GM23338 (cell line): ENCODE results near the gene RMI2. TPM values are rescaled to one million over a fixed set of nuclear protein-coding genes. Genes with fewer than 3 reads are reported as not detected.

Source experiments
- ATAC-seq: fragments of 200-7000 bp; cut with Tn5 transposase; 3 replicates; pipeline ENCODE4 v1.9.1; 2020
- DNase-seq: peaks from one replicate; pipeline ENCODE4 v3.0.0-alpha.2; 2015; ENCODE audit warnings: low spot score
- H2AFZ ChIP-seq: fragments of 200-600 bp; sonication (generic); 2 replicates; pipeline ENCODE4 v1.8.0; 2016; ENCODE audit warnings: antibody characterized with exemption, mild to moderate bottlenecking, moderate library complexity
- H3F3A ChIP-seq: fragments of 200-600 bp; sonication (generic); replicated peaks from 2 replicates; pipeline ENCODE4 v1.8.0; 2017; ENCODE audit warnings: antibody characterized with exemption, mixed run types, low read depth
- H3K27ac ChIP-seq: fragments of 200-600 bp; sonication (generic); 2 replicates; pipeline ENCODE4 v1.6.1; 2016; ENCODE audit warnings: low read depth
- H3K27me3 ChIP-seq: fragments of 200-600 bp; sonication (generic); 2 replicates; pipeline ENCODE4 v1.8.0; 2016; ENCODE audit warnings: mild to moderate bottlenecking, mixed run types, moderate library complexity; ENCODE audit not compliant: insufficient read depth
- H3K36me3 ChIP-seq: fragments of 200-600 bp; sonication (generic); 2 replicates; pipeline ENCODE4 v1.8.0; 2016; ENCODE audit warnings: mild to moderate bottlenecking; ENCODE audit not compliant: insufficient read depth
- H3K4me1 ChIP-seq: fragments of 200-600 bp; sonication (generic); 2 replicates; pipeline ENCODE4 v1.8.0; 2016; ENCODE audit warnings: mild to moderate bottlenecking, moderate library complexity; ENCODE audit not compliant: insufficient read depth
- H3K4me2 ChIP-seq: fragments of 200-600 bp; sonication (generic); 2 replicates; pipeline ENCODE4 v1.7.1; 2017; ENCODE audit warnings: mixed run types
- H3K4me3 ChIP-seq: fragments of 200-600 bp; sonication (generic); 2 replicates; pipeline ENCODE4 v1.6.1; 2016; ENCODE audit warnings: mixed run types
- H3K79me2 ChIP-seq: fragments of 200-600 bp; sonication (generic); replicated peaks from 2 replicates; pipeline ENCODE4 v1.8.0; 2017; ENCODE audit warnings: mild to moderate bottlenecking; ENCODE audit not compliant: insufficient read depth
- H3K9me2 ChIP-seq: fragments of 200-600 bp; sonication (generic); 2 replicates; pipeline ENCODE4 v1.8.0; 2017; ENCODE audit not compliant: insufficient read depth
- H4K20me1 ChIP-seq: fragments of 200-600 bp; sonication (generic); replicated peaks from 2 replicates; pipeline ENCODE4 v1.8.0; 2017; ENCODE audit warnings: mild to moderate bottlenecking; ENCODE audit not compliant: insufficient read depth
- H3K27ac Mint-ChIP-seq: 2 replicates; pipeline ENCODE4 v1.8.0; 2020; ENCODE audit warnings: inconsistent platforms, mild to moderate bottlenecking, moderate library complexity, mixed read lengths
- H3K27me3 Mint-ChIP-seq: 3 replicates; pipeline ENCODE4 v1.8.0; 2022; ENCODE audit warnings: low read depth, mild to moderate bottlenecking, moderate library complexity, mixed read lengths, inconsistent platforms; ENCODE audit not compliant: insufficient read depth, poor library complexity
- H3K36me3 Mint-ChIP-seq: 3 replicates; pipeline ENCODE4 v1.8.0; 2021; ENCODE audit warnings: low read depth, mild to moderate bottlenecking, inconsistent platforms, moderate library complexity, mixed read lengths
- H3K4me1 Mint-ChIP-seq: 3 replicates; pipeline ENCODE4 v1.8.0; 2020; ENCODE audit warnings: mild to moderate bottlenecking, inconsistent platforms, mixed read lengths
- H3K4me3 Mint-ChIP-seq: 3 replicates; pipeline ENCODE4 v1.8.0; 2021; ENCODE audit warnings: moderate library complexity, mild to moderate bottlenecking, inconsistent platforms, mixed read lengths
- H3K9me3 Mint-ChIP-seq: 3 replicates; pipeline ENCODE4 v1.8.0; 2020; ENCODE audit warnings: moderate library complexity, mild to moderate bottlenecking, inconsistent platforms, mixed read lengths
- CREB1 ChIP-seq: fragments of 250-450 bp; sonication (Bioruptor Pico); IDR thresholded peaks from 2 replicates; pipeline ENCODE4 v1.5.0; 2020; ENCODE audit warnings: low read depth, mild to moderate bottlenecking, moderate library complexity
- EZH2 ChIP-seq: fragments of 200-600 bp; sonication (generic); IDR thresholded peaks from one replicate; pipeline ENCODE4 v1.8.0; 2017; ENCODE audit warnings: antibody characterized with exemption, mild to moderate bottlenecking, low read depth; ENCODE audit not compliant: unreplicated experiment
- EZH2phosphoT487 ChIP-seq: fragments of 200-600 bp; sonication (generic); IDR thresholded peaks from one replicate; pipeline ENCODE4 v1.8.1; 2018; ENCODE audit warnings: antibody characterized with exemption; ENCODE audit not compliant: unreplicated experiment
- JUNB ChIP-seq: IDR thresholded peaks from one replicate; pipeline ENCODE4 v1.6.1; 2016; ENCODE audit warnings: antibody characterized with exemption; ENCODE audit not compliant: unreplicated experiment
- NANOG ChIP-seq: IDR thresholded peaks from 2 replicates; pipeline ENCODE4 v1.6.1; 2016; ENCODE audit warnings: antibody characterized with exemption, borderline replicate concordance
- POLR2AphosphoS5 ChIP-seq: IDR thresholded peaks from 2 replicates; pipeline ENCODE4 v1.6.1; 2016; ENCODE audit warnings: antibody characterized with exemption, low read depth
- REST ChIP-seq: IDR thresholded peaks from one replicate; pipeline ENCODE4 v1.6.1; 2018; ENCODE audit warnings: antibody characterized with exemption; ENCODE audit not compliant: unreplicated experiment
- STAT1 ChIP-seq: IDR thresholded peaks from one replicate; pipeline ENCODE4 v1.6.1; 2016; ENCODE audit warnings: antibody characterized with exemption; ENCODE audit not compliant: unreplicated experiment
- ZNF114 ChIP-seq: fragments of 250-450 bp; sonication (Bioruptor Pico); IDR thresholded peaks from 2 replicates; pipeline ENCODE4 v1.5.0; 2020; ENCODE audit warnings: mild to moderate bottlenecking, moderate library complexity
- ZNF331 ChIP-seq: fragments of 250-450 bp; sonication (Bioruptor Pico); IDR thresholded peaks from 2 replicates; pipeline ENCODE4 v1.5.0; 2020; ENCODE audit warnings: low read depth, mild to moderate bottlenecking, moderate library complexity
- polyA plus RNA-seq: library from polyadenylated mRNA; unstranded; fragments of >200 nt; fragmentation: Nextera tagmentation; extraction: Ambion mirVana; gene quantifications from 2 replicates; pipeline ENCODE4 v1.2.1, GENCODE V29; 2016
- total RNA-seq: library from RNA; depleted of rRNA; stranded (reverse); fragments of >200 nt; shearing (Covaris generic); gene quantifications from 2 replicates; pipeline ENCODE4 v1.2.3, GENCODE V29; 2014
- TF ChIP-seq, protein P1 (sequence below): IDR thresholded peaks from 2 replicates; pipeline ENCODE4 v1.6.1; 2016; ENCODE audit warnings: antibody characterized with exemption
- TF ChIP-seq, protein P2 (sequence below): fragments of 250-450 bp; sonication (Bioruptor Pico); IDR thresholded peaks from 2 replicates; pipeline ENCODE4 v1.5.0; 2020; ENCODE audit warnings: mild to moderate bottlenecking, moderate library complexity
- TF ChIP-seq, protein P3 (sequence below), 2 experiments: fragments of 200-600 bp in 1 of 2; sonication (generic) in 1 of 2; conservative IDR thresholded peaks; 2 replicates each; pipeline versions ENCODE4 v1.5.1 to v1.6.1; 2016 to 2017; ENCODE audit warnings: antibody characterized with exemption in 2 of 2, low read depth in 2 of 2, mild to moderate bottlenecking in 2 of 2, moderate library complexity in 1 of 2

Gene RMI2
- total and polyA plus RNA-seq, 2 experiments from 2014 or later = 98.2 to 108 TPM

- H3K4me3 Mint-ChIP-seq = no peak overlapping the region
- H3K79me2 ChIP-seq = peaks cover 8% of the 10 kb centered on the region; the same call in 1 of the 2 replicates
- peak overlapping the region; percentile 100 for H3K27ac ChIP-seq
- H3K27me3 ChIP-seq = no peaks in the 10 kb centered on the region
- H2AFZ ChIP-seq = no peak overlapping the region
- peaks cover 60% of the 10 kb centered on the region for H3K4me1 ChIP-seq
- H3K9me3 Mint-ChIP-seq = no peaks in the 10 kb centered on the region
- no peaks in the 10 kb centered on the region for H3K36me3 ChIP-seq
- peak overlapping the region; percentile 97; the same call in 1 of the 2 replicates for H3K27ac Mint-ChIP-seq
- DNase-seq (peak; percentile 100), ATAC-seq (peak; percentile 88)
- peaks cover 20% of the 10 kb centered on the region for H3K27me3 Mint-ChIP-seq
- H3K4me3 ChIP-seq = no peak overlapping the region
- H3K4me2 ChIP-seq = peak overlapping the region; percentile 42; the same call in 1 of the 2 replicates
- H3K4me1 Mint-ChIP-seq = peaks cover 48% of the 10 kb centered on the region
- H4K20me1 ChIP-seq = no peaks in the 10 kb centered on the region
- TF ChIP-seq EZH2phosphoT487 (no peak), ZNF114 (CRISPR knock-in tag) (0 out of 2 replicates have a peak, but pooled peaks have one; percentile 27), STAT1 (no peak), POLR2AphosphoS5 (peak; percentile 72), REST (peak; percentile 9), EZH2 (no peak), ZNF331 (CRISPR knock-in tag) (no peak), NANOG (peak; percentile 75; the same call in 1 of the 2 replicates), JUNB (no peak), CREB1 (peak; percentile 49; the same call in 1 of the 2 replicates)
- TF ChIP-seq, protein P1, sequence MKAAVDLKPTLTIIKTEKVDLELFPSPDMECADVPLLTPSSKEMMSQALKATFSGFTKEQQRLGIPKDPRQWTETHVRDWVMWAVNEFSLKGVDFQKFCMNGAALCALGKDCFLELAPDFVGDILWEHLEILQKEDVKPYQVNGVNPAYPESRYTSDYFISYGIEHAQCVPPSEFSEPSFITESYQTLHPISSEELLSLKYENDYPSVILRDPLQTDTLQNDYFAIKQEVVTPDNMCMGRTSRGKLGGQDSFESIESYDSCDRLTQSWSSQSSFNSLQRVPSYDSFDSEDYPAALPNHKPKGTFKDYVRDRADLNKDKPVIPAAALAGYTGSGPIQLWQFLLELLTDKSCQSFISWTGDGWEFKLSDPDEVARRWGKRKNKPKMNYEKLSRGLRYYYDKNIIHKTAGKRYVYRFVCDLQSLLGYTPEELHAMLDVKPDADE = peak; percentile 68
- TF ChIP-seq, protein P2, sequence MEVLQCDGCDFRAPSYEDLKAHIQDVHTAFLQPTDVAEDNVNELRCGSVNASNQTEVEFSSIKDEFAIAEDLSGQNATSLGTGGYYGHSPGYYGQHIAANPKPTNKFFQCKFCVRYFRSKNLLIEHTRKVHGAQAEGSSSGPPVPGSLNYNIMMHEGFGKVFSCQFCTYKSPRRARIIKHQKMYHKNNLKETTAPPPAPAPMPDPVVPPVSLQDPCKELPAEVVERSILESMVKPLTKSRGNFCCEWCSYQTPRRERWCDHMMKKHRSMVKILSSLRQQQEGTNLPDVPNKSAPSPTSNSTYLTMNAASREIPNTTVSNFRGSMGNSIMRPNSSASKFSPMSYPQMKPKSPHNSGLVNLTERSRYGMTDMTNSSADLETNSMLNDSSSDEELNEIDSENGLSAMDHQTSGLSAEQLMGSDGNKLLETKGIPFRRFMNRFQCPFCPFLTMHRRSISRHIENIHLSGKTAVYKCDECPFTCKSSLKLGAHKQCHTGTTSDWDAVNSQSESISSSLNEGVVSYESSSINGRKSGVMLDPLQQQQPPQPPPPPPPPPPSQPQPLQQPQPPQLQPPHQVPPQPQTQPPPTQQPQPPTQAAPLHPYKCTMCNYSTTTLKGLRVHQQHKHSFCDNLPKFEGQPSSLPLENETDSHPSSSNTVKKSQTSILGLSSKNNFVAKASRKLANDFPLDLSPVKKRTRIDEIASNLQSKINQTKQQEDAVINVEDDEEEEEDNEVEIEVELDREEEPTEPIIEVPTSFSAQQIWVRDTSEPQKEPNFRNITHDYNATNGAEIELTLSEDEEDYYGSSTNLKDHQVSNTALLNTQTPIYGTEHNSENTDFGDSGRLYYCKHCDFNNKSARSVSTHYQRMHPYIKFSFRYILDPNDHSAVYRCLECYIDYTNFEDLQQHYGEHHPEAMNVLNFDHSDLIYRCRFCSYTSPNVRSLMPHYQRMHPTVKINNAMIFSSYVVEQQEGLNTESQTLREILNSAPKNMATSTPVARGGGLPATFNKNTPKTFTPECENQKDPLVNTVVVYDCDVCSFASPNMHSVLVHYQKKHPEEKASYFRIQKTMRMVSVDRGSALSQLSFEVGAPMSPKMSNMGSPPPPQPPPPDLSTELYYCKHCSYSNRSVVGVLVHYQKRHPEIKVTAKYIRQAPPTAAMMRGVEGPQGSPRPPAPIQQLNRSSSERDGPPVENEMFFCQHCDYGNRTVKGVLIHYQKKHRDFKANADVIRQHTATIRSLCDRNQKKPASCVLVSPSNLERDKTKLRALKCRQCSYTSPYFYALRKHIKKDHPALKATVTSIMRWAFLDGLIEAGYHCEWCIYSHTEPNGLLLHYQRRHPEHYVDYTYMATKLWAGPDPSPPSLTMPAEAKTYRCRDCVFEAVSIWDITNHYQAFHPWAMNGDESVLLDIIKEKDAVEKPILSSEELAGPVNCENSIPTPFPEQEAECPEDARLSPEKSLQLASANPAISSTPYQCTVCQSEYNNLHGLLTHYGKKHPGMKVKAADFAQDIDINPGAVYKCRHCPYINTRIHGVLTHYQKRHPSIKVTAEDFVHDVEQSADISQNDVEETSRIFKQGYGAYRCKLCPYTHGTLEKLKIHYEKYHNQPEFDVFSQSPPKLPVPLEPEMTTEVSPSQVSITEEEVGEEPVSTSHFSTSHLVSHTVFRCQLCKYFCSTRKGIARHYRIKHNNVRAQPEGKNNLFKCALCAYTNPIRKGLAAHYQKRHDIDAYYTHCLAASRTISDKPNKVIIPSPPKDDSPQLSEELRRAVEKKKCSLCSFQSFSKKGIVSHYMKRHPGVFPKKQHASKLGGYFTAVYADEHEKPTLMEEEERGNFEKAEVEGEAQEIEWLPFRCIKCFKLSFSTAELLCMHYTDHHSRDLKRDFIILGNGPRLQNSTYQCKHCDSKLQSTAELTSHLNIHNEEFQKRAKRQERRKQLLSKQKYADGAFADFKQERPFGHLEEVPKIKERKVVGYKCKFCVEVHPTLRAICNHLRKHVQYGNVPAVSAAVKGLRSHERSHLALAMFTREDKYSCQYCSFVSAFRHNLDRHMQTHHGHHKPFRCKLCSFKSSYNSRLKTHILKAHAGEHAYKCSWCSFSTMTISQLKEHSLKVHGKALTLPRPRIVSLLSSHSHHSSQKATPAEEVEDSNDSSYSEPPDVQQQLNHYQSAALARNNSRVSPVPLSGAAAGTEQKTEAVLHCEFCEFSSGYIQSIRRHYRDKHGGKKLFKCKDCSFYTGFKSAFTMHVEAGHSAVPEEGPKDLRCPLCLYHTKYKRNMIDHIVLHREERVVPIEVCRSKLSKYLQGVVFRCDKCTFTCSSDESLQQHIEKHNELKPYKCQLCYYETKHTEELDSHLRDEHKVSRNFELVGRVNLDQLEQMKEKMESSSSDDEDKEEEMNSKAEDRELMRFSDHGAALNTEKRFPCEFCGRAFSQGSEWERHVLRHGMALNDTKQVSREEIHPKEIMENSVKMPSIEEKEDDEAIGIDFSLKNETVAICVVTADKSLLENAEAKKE (CRISPR knock-in tag) = peak; percentile 52; the same call in 1 of the 2 replicates
- TF ChIP-seq, protein P3, sequence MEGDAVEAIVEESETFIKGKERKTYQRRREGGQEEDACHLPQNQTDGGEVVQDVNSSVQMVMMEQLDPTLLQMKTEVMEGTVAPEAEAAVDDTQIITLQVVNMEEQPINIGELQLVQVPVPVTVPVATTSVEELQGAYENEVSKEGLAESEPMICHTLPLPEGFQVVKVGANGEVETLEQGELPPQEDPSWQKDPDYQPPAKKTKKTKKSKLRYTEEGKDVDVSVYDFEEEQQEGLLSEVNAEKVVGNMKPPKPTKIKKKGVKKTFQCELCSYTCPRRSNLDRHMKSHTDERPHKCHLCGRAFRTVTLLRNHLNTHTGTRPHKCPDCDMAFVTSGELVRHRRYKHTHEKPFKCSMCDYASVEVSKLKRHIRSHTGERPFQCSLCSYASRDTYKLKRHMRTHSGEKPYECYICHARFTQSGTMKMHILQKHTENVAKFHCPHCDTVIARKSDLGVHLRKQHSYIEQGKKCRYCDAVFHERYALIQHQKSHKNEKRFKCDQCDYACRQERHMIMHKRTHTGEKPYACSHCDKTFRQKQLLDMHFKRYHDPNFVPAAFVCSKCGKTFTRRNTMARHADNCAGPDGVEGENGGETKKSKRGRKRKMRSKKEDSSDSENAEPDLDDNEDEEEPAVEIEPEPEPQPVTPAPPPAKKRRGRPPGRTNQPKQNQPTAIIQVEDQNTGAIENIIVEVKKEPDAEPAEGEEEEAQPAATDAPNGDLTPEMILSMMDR (conservative IDR thresholded peaks at IDR 0.05; ENCODE audit: low read depth in 2 of 2) = peak; percentile 21 to 23; a peak in 2 of 4 replicates
- H3K36me3 Mint-ChIP-seq = peaks cover 16% of the 10 kb centered on the region
- H3K9me2 ChIP-seq = no peaks in the 10 kb centered on the region; the same call in 1 of the 2 replicates
- peaks cover 41% of the 10 kb centered on the region for H3F3A ChIP-seq
These were observed 29.7 kb upstream of the RMI2 start for GRCh38 chr16:11315510-11315909.
